Stimulated activated CD8-positive, alpha-beta memory T cell treated with anti-CD3 and anti-CD28 coated beads, Interleukin-15, amount 100 ng/mL, for 1 hour (primary cell): Measurements from ENCODE around the gene PKN1.
"Not testable (repeated sequence)": the region's sequence is repeated elsewhere in the genome, so short reads cannot be mapped to it uniquely, and the experiment has no call there.

ENCODE experiments used
- DNase-seq: peaks from one replicate; pipeline ENCODE4 v3.0.0-alpha.2; 2020; ENCODE audit warnings: low read depth

The PKN1 gene

GRCh38 chr19:14430712-14431111, 2.4 kb upstream of the PKN1 start:
- DNase-seq: no peak

- no peak for DNase-seq
Observed at GRCh38 chr19:14433554-14434501, 722 bp downstream of the PKN1 start.

- DNase-seq: no peak
Observed at GRCh38 chr19:14434543-14435319, 1.6 kb downstream of the PKN1 start.

GRCh38 chr19:14435320-14436050, 2.4 kb downstream of the PKN1 start:
- no peak for DNase-seq

DNA sequence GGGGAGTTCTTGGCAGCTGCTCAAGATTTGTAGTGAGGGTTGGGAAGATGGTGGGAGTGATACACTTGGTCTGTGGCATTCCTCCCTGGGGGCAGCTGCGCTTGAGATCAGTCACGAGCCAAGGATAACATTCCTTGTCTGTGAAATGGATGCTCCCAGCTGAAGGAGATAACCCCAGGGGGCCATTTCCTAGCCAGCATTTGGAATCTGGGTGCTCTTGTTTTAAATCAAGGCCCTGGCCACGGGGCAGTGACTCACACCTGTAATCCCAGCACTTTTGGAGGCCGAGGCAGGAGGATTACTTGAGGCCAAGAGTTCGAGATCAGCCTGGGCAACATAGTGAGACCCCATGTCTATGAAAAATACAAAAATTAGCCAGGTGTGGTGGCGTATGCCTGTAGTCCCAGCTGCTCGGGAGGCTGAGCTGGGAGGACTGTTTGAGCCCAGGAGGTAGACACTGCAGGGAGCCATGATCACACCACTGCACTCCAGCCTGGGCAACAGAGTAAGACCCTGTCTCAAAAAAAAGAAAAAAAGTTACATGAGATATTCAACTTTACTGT, 4.6 kb downstream of the PKN1 start:
- DNase-seq: no peak

DNA sequence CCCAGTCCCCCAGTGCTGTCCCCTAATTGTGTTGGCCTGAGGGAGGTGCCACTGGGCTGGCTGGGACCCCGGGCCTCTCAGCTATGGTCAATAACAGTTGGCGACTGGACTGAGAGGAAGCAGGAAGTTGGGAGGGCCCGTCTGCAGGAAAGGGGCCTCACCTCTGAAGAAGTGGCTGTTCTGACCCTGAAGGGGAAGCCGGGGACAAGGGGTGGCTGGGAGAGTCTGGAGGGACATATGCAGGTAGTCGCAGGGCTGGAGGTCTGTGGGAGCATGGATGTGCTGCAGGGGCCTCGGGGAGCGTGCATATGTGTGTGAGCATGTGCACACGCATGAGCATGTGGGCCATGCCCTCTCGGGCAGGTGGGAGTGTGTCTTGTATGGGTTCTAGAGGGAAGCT, 5.9 kb downstream of the PKN1 start:
- no peak for DNase-seq

DNA sequence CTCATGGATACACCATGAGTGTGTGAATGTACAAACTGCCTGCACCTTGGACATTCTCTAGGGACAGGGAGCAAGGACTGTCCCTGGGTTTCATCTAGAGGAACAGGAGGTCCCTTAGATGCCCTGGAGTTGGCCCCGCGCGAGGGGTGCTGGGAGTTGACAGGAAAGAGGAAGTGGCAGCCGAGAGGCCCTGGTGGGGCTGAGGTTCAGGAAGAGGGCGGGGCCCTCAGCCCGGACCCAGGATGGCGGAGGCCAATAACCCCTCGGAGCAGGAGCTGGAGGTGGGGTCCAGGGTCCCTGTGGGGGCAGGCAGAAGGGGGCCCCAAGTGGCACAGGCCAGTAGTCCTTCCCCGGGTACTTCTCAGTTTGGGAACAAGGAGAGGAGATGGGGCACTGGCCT, 6.9 kb downstream of the PKN1 start:
- peak; percentile 52 for DNase-seq

DNA sequence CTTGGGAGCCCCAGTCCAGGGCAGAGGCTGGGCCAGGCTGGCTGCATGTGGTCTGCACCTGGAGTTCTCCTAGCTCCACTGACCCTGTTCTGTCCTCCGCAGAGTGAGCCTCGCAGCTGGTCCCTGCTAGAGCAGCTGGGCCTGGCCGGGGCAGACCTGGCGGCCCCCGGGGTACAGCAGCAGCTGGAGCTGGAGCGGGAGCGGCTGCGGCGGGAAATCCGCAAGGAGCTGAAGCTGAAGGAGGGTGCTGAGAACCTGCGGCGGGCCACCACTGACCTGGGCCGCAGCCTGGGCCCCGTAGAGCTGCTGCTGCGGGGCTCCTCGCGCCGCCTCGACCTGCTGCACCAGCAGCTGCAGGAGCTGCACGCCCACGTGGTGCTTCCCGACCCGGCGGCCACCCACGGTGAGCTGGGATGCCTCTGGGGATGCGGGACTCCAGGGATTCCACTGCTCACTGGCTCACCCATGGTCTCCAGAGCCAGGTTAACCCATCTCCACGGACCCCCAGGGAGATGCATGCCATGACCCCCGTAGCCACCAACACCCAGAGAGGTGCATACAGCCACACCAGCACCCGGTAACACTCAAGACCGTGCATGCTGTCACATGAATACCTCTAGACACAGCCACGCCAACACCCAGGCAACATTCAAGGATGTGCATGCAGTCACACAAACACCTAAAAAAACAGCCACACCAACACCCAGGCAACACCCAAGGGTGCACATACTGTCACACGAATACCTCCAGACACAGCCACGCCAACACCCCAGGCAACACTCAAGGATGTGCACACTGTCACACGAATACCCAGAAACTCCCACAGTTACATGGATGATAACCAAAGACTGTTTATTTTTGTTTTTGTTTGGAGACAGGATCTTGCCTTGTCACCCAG, 8.2 kb downstream of the PKN1 start:
- no peak for DNase-seq

- no peak for DNase-seq
Observed at GRCh38 chr19:14442891-14443631, 10.0 kb downstream of the PKN1 start.

GRCh38 chr19:14443632-14444216, 10.6 kb downstream of the PKN1 start:
- no peak for DNase-seq

GRCh38 chr19:14446336-14447036, 13.4 kb downstream of the PKN1 start:
- no peak for DNase-seq

DNA sequence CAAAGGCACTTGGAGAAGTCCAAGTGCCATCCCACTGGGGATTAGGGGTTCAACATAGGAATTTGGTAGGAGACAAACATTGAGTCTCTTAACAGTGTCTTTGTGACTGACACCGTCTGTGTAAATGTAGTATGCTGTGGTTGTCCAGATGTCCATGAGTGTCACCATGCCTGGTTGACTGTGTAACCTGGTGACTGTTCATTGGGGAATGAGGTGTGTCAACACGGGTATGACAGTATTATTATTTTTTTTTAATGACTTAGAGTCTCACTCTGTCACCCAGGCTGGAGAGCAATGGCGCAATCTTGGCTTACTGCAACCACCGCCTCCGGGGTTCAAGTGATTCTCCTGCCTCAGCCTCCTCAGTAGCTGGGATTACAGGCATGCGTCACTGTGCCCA, 16.2 kb downstream of the PKN1 start:
- DNase-seq: no peak

- no peak for DNase-seq
Observed at GRCh38 chr19:14450168-14450874, 17.2 kb downstream of the PKN1 start.

DNA sequence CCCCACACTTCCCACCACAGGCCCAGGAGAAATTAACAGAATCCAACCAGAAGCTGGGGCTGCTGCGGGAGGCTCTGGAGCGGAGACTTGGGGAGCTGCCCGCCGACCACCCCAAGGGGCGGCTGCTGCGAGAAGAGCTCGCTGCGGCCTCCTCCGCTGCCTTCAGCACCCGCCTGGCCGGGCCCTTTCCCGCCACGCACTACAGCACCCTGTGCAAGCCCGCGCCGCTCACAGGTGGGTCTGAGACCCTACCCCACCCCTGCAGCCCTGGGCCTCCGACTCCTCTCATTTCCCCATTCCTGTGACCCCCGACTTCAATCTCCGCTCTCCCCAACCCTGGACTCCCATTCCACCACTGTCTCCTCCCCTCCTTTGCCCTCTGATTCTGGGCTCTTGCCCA, 17.8 kb downstream of the PKN1 start:
- no peak for DNase-seq

DNA sequence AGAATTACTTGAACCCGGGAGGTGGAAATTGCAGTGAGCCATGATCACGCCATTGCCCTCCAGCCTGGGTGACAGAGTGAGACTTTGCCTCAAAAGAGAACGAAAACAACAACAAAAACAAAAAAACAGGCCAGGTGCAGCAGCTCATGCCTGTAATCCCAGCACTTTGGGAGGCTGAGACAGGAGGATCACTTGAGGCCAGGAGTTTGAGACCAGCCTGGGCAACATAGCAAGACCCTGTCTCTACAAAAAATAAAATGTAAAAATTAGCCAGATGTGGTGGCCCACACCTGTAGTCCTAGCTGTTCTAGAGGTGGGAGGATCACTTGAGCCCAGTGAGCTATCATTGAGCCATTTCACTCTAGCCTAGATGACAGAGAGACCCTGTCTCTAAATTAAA, 19.2 kb downstream of the PKN1 start:
- DNase-seq: not testable (repeated sequence)

GRCh38 chr19:14459703-14460102, 26.6 kb downstream of the PKN1 start:
- DNase-seq: no peak

GRCh38 chr19:14460935-14461334, 27.8 kb downstream of the PKN1 start:
- no peak for DNase-seq

- not testable (repeated sequence) for DNase-seq
Observed at GRCh38 chr19:14462401-14462800, 29.3 kb downstream of the PKN1 start.

- no peak for DNase-seq
Observed at GRCh38 chr19:14463747-14464146, 30.6 kb downstream of the PKN1 start.
